Stimulated activated CD8-positive, alpha-beta memory T cell treated with anti-CD3 and anti-CD28 coated beads, Interleukin-7, amount 100 ng/mL, for 1 hour (primary cell): Measurements from ENCODE around the gene COL27A1.

ENCODE experiments used
- DNase-seq, 2 donors: peaks; one replicate each; pipeline ENCODE4 v3.0.0-alpha.2; 2020; ENCODE audit warnings: low read depth in 2 of 2

Gene COL27A1

GRCh38 chr9:114149181-114149580 is 6.2 kb upstream of the COL27A1 start:
- DNase-seq, result no peak

- DNase-seq, result no peak
Measured at GRCh38 chr9:114149765-114150340, 5.5 kb upstream of the COL27A1 start.

GRCh38 chr9:114150608-114151007 is 4.7 kb upstream of the COL27A1 start:
- DNase-seq, result no peak

GRCh38 chr9:114151426-114151956 is 3.8 kb upstream of the COL27A1 start:
- no peak for DNase-seq

GRCh38 chr9:114153761-114154599 is 1.4 kb upstream of the COL27A1 start:
- no peak for DNase-seq

GRCh38 chr9:114154600-114155102 is 686 bp upstream of the COL27A1 start:
- DNase-seq, result no peak

- no peak for DNase-seq
Measured at GRCh38 chr9:114155995-114156656, 789 bp downstream of the COL27A1 start.

GRCh38 chr9:114156657-114157421 is 1.5 kb downstream of the COL27A1 start:
- DNase-seq, result no peak

GRCh38 chr9:114157516-114158176 is 2.3 kb downstream of the COL27A1 start:
- DNase-seq, result no peak

- no peak for DNase-seq
Measured at GRCh38 chr9:114158482-114159130, 3.3 kb downstream of the COL27A1 start.

- DNase-seq, result no peak
Measured at GRCh38 chr9:114159691-114160090, 4.4 kb downstream of the COL27A1 start.

- no peak for DNase-seq
Measured at GRCh38 chr9:114161513-114161912, 6.2 kb downstream of the COL27A1 start.

- DNase-seq, result no peak
Measured at GRCh38 chr9:114163517-114163951, 8.2 kb downstream of the COL27A1 start.

GRCh38 chr9:114164191-114164794 is 9.0 kb downstream of the COL27A1 start:
- DNase-seq, result no peak

- no peak for DNase-seq
Measured at GRCh38 chr9:114165407-114166102, 10.2 kb downstream of the COL27A1 start.

GRCh38 chr9:114166103-114166470 is 10.8 kb downstream of the COL27A1 start:
- no peak for DNase-seq

- DNase-seq, result no peak
Measured at GRCh38 chr9:114166614-114167572, 11.6 kb downstream of the COL27A1 start.

- DNase-seq, result no peak
Measured at GRCh38 chr9:114167591-114168091, 12.3 kb downstream of the COL27A1 start.
